ENCODE measurements around the gene ATP6V1G1. TPM values are rescaled to one million over a fixed set of nuclear protein-coding genes. Genes with fewer than 3 reads are reported as not detected.

Gene ATP6V1G1
- total RNA-seq, 2 donors from 2014 or later, result 59.4 to 74.4 TPM

DNA sequence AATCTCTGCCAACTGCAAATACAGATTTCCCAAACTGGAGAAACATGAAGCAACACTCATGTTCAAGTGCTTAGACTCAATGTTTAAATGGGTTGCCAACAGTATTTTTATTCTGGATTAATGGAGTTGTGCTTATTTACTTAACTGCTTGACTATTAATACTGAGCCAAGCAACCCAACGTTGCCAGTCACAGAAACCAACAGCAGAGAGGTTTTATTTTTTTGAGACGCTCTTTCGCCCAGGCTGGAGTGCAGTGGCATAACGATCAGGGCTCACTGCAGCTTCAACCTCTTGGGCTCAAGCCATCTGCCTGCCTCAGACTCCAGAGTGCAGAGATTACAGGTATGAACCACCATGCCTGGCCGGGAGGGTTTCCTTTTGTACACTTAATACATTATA, 15.1 kb downstream of the ATP6V1G1 start:
- no peak overlapping the region for H3K9ac ChIP-seq (ENCODE audit: low read depth in 2 of 2, low read length in 2 of 2)
- H3K9me3 ChIP-seq, result no peaks in the 10 kb centered on the region
- H3K4me3 ChIP-seq, result no peak overlapping the region
- H3K27ac ChIP-seq, result no peak overlapping the region
- no peaks in the 10 kb centered on the region for H3K36me3 ChIP-seq
- TF ChIP-seq, protein P1, sequence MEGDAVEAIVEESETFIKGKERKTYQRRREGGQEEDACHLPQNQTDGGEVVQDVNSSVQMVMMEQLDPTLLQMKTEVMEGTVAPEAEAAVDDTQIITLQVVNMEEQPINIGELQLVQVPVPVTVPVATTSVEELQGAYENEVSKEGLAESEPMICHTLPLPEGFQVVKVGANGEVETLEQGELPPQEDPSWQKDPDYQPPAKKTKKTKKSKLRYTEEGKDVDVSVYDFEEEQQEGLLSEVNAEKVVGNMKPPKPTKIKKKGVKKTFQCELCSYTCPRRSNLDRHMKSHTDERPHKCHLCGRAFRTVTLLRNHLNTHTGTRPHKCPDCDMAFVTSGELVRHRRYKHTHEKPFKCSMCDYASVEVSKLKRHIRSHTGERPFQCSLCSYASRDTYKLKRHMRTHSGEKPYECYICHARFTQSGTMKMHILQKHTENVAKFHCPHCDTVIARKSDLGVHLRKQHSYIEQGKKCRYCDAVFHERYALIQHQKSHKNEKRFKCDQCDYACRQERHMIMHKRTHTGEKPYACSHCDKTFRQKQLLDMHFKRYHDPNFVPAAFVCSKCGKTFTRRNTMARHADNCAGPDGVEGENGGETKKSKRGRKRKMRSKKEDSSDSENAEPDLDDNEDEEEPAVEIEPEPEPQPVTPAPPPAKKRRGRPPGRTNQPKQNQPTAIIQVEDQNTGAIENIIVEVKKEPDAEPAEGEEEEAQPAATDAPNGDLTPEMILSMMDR (IDR thresholded peaks at IDR 0.05), result no peak
- intact Hi-C loops (cut with DNase I), result no loop called here
- H3K27me3 ChIP-seq, result no peaks in the 10 kb centered on the region
- H3K4me1 ChIP-seq, result no peaks in the 10 kb centered on the region
- no peak for DNase-seq

DNA sequence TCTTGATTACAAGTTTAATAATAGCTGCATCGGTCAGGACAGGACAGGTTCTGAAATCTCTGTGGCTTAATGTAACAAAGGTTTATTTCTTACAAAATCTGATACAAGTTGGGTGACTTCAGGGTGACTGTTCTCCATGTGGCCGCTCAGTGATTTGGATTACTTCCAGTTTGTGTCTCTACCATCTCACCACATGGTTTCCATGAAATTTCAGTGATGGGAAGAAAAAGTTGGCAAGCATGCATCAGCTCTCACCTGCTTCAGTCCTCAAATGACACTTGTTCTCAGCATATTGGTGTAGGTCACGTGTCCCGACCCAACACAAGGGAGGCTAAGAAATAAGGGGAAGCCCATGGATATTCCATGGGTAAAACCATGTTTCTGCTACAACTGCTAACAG, 15.7 kb downstream of the ATP6V1G1 start:
- intact Hi-C loops (cut with DNase I), result no loop called here
- Histone ChIP-seq H3K36me3 (no peaks in the 10 kb centered on the region), H3K4me1 (no peaks in the 10 kb centered on the region)

DNA sequence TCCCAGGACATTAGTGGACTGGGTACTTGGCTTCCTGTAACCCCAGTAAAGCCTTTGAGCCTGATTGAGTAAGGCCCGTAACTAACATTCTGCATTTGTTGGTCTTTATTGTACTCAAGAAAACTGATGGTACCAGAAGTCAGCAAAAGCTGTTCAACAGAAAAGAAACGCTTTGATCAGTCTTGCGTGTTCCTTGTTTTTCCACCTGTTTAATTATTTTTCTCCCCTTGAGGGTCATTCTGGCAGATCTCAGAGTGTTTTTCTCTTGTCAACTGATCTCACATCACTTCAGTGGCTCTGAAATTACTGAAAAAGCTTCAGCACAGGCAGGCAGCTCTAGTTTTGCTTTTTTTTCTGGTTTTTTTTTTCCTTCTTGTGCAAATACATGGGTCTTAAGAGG, 17.4 kb downstream of the ATP6V1G1 start:
- intact Hi-C loops (cut with DNase I), result no loop called here
- Histone ChIP-seq H3K9ac (ENCODE audit: low read depth in 2 of 2, low read length in 2 of 2) (no peak overlapping the region), H3K4me1 (no peaks in the 10 kb centered on the region), H3K9me3 (no peaks in the 10 kb centered on the region), H3K27me3 (no peaks in the 10 kb centered on the region), H3K4me3 (no peak overlapping the region), H3K27ac (no peak overlapping the region), H3K36me3 (no peaks in the 10 kb centered on the region)
- TF ChIP-seq, protein P1 (IDR thresholded peaks at IDR 0.05), result no peak
- no peak for DNase-seq

More for the DNA sequence above, 15.7 kb downstream of the ATP6V1G1 start:
- Histone ChIP-seq H3K27ac (no peak overlapping the region), H3K9me3 (no peaks in the 10 kb centered on the region), H3K4me3 (no peak overlapping the region), H3K9ac (ENCODE audit: low read depth in 2 of 2, low read length in 2 of 2) (no peak overlapping the region), H3K27me3 (no peaks in the 10 kb centered on the region)
- TF ChIP-seq, protein P1 (IDR thresholded peaks at IDR 0.05), result no peak
- no peak for DNase-seq

DNA sequence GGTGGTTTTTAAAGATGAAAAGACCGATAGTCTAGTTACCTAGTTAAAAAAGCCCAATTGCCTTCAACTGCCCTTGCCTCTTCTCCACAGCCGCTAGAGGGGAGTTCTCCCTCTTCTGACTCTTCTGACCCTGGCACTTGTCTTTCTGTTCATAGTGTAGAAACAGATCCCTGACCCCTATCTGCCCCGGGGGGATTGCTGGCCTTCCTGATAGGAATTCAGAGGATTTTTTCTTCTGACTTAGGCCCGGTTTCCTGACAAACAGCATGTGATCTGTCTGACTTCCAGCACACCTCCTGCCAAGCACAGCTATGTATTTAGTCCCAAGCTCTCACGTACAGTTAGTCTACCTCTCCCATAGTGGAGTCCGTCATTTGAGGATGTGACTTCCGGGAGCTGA, 18.5 kb downstream of the ATP6V1G1 start:
- TF ChIP-seq, protein P1 (IDR thresholded peaks at IDR 0.05), result no peak
- Histone ChIP-seq H3K4me1 (no peaks in the 10 kb centered on the region), H3K27ac (no peak overlapping the region), H3K4me3 (no peak overlapping the region), H3K36me3 (no peaks in the 10 kb centered on the region), H3K9ac (ENCODE audit: low read depth in 2 of 2, low read length in 2 of 2) (no peak overlapping the region), H3K9me3 (no peaks in the 10 kb centered on the region), H3K27me3 (no peaks in the 10 kb centered on the region)
- intact Hi-C loops (cut with DNase I), result no loop called here
- no peak for DNase-seq

DNA sequence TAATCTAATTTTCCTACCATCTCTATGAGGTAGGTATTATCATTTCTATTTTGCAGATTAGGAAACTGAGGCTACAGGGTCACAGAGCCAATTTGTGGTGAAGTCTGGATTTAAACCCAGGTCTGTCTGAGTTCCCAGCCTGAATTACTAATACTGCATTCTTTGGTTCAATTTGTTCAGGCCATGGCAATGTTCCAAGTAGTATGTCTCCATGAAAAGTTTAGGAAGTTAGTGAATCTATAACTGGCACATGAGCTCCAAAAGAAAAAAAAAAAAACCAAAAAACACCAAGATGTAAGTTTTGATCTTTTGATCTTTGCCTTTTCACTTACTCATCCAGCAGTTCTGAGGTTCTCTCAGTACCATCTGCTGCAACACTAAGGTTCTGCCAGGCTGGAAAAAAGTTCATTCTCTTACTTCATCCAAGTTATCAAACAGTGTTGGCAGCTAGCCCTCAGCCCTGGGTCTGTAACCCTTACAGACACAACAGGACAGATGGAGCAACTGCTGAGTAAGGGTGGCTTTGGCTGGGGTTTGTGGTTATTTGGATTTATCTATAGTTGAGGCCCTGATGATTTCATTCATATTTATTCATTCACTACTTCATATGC, 19.1 kb downstream of the ATP6V1G1 start:
- Histone ChIP-seq H3K27me3 (no peaks in the 10 kb centered on the region), H3K27ac (no peak overlapping the region), H3K36me3 (no peaks in the 10 kb centered on the region), H3K9ac (ENCODE audit: low read depth in 2 of 2, low read length in 2 of 2) (no peak overlapping the region), H3K4me3 (no peak overlapping the region), H3K4me1 (no peaks in the 10 kb centered on the region), H3K9me3 (no peaks in the 10 kb centered on the region)
- intact Hi-C loops (cut with DNase I), result no loop called here
- TF ChIP-seq, protein P1 (IDR thresholded peaks at IDR 0.05), result no peak
- DNase-seq, result no peak
